ENCODE results near the gene GNPNAT1. TPM values are rescaled to one million over a fixed set of nuclear protein-coding genes. Genes with fewer than 3 reads are reported as not detected.

Gene GNPNAT1
- total and polyA plus RNA-seq, 2 of the 4 experiments (the other 2 are of a cell fraction) = 19.4 to 30.5 TPM

GRCh38 chr14:52797653-52798052, 6.2 kb upstream of the GNPNAT1 start (continued):
- TF ChIP-seq CEBPB (IDR thresholded peaks at IDR 0.05; ENCODE audit: low read depth, low read length) = no peak
- no peak for TF ChIP-seq NFE2L2 (IDR thresholded peaks at IDR 0.05; ENCODE audit: low read depth, low read length)
- TF ChIP-seq CHD1 (IDR thresholded peaks at IDR 0.05; ENCODE audit: low read depth, low read length) = no peak
- TF ChIP-seq FOS (IDR thresholded peaks at IDR 0.05; ENCODE audit: low read depth, low read length) = no peak

GRCh38 chr14:52793061-52793460, 1.7 kb upstream of the GNPNAT1 start:
- no CpG with 5 or more reads among the region's 2 CpGs for WGBS, 2 experiments (ENCODE audit: extremely low coverage in 2 of 2, insufficient read length in 1 of 2)
- TF ChIP-seq MXI1 (IDR thresholded peaks at IDR 0.05; ENCODE audit: borderline replicate concordance, low read depth, low read length) = no peak
- no peak for TF ChIP-seq CHD1 (IDR thresholded peaks at IDR 0.05; ENCODE audit: low read depth, low read length)
- no peak for TF ChIP-seq RAD21 (IDR thresholded peaks at IDR 0.05; ENCODE audit: low read length)
- no peak for TF ChIP-seq FOS (IDR thresholded peaks at IDR 0.05; ENCODE audit: low read depth, low read length)
- TF ChIP-seq, protein P1, sequence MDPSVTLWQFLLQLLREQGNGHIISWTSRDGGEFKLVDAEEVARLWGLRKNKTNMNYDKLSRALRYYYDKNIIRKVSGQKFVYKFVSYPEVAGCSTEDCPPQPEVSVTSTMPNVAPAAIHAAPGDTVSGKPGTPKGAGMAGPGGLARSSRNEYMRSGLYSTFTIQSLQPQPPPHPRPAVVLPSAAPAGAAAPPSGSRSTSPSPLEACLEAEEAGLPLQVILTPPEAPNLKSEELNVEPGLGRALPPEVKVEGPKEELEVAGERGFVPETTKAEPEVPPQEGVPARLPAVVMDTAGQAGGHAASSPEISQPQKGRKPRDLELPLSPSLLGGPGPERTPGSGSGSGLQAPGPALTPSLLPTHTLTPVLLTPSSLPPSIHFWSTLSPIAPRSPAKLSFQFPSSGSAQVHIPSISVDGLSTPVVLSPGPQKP (IDR thresholded peaks at IDR 0.05; ENCODE audit: borderline replicate concordance, low read depth, low read length) = no peak
- no peak for TF ChIP-seq SMC3 (IDR thresholded peaks at IDR 0.05; ENCODE audit: low read depth, low read length)
- TF ChIP-seq MAFK (IDR thresholded peaks at IDR 0.05; ENCODE audit: low read depth, low read length) = no peak; the same call in 1 of the 2 replicates
- TF ChIP-seq POLR2A (IDR thresholded peaks at IDR 0.05; ENCODE audit: low read depth, low read length) = no peak
- TF ChIP-seq RFX5 (IDR thresholded peaks at IDR 0.05; ENCODE audit: low read depth, low read length) = no peak
- no peak for TF ChIP-seq CTCF (conservative IDR thresholded peaks at IDR 0.05; ENCODE audit: low read depth, low read length)
- TF ChIP-seq MAZ (IDR thresholded peaks at IDR 0.05; ENCODE audit: borderline replicate concordance, low read depth, low read length) = no peak
- TF ChIP-seq USF2 (IDR thresholded peaks at IDR 0.05; ENCODE audit: low read depth, low read length) = no peak

More at GRCh38 chr14:52793061-52793460, 1.7 kb upstream of the GNPNAT1 start:
- ChIA-PET CTCF (no interaction called here), POLR2A (ENCODE audit: unreplicated experiment) (no interaction called here)
- no peak overlapping the region; the same call in 1 of the 2 replicates for H4K91ac ChIP-seq (ENCODE audit: insufficient read depth, low read depth, low read length)
- no peak overlapping the region for H3K23ac ChIP-seq (ENCODE audit: low read depth, low read length)
- peak overlapping the region; percentile 2; the same call in 1 of the 2 replicates for H3K4me2 ChIP-seq (ENCODE audit: low read depth, low read length)
- H3K36me3 ChIP-seq (ENCODE audit: control insufficient read depth, insufficient read depth, low read length) = no peaks in the 10 kb centered on the region
- peak overlapping the region; percentile 62 for H2BK20ac ChIP-seq (ENCODE audit: low read depth, low read length)
- no peak overlapping the region for H3K9ac ChIP-seq (ENCODE audit: low read depth, low read length)
- no peak overlapping the region for H2AFZ ChIP-seq (replicated peaks; ENCODE audit: low read length, poor library complexity)
- in situ Hi-C loops (cut with MboI; ENCODE audit: low sequenced_read_pairs) (no loop called here), dilution Hi-C loops (cut with HindIII; ENCODE audit: low sequenced_read_pairs, unreplicated experiment) (no loop called here), intact Hi-C loops (cut with micrococcal nuclease) (no loop called here)
- H3K14ac ChIP-seq (replicated peaks; ENCODE audit: low read depth, low read length) = peak overlapping the region; percentile 50
- no peaks in the 10 kb centered on the region for H3K27me3 ChIP-seq (ENCODE audit: control insufficient read depth, insufficient read depth, low read length)
- peak overlapping the region; percentile 89 for H2BK5ac ChIP-seq (ENCODE audit: low read depth, low read length, poor library complexity, severe bottlenecking)
- 0 out of 2 replicates have a peak overlapping the region, but pooled peaks have one; percentile 18 for H2AK5ac ChIP-seq (ENCODE audit: low read depth, low read length)
- H3K27ac ChIP-seq (ENCODE audit: insufficient read depth, low read length) = no peak overlapping the region
- H2BK120ac ChIP-seq (ENCODE audit: low read depth, low read length) = peak overlapping the region; percentile 90
- H4K20me1 ChIP-seq (ENCODE audit: insufficient read depth, low read length) = peaks cover 7% of the 10 kb centered on the region
- H2BK15ac ChIP-seq (ENCODE audit: low read depth, low read length) = peak overlapping the region; percentile 63; the same call in 1 of the 3 replicates
- BruUV-seq (replicated peaks) = no TSS peak
- DNase-seq (peak; percentile 21), ATAC-seq (ENCODE audit: low read depth) (no peak)
- no peak overlapping the region for H3K4me3 ChIP-seq (ENCODE audit: insufficient read depth, low read depth, low read length)
- H2AK9ac ChIP-seq (replicated peaks; ENCODE audit: low read depth, low read length, poor library complexity) = peak overlapping the region; percentile 29
- no peaks in the 10 kb centered on the region; the same call in 1 of the 2 replicates for H3K4me1 ChIP-seq (ENCODE audit: control insufficient read depth, insufficient read depth, low read length)
- H3K9me3 ChIP-seq (ENCODE audit: control insufficient read depth, insufficient read depth, low read length) = no peaks in the 10 kb centered on the region
- peak overlapping the region; percentile 84 for H3K4ac ChIP-seq (ENCODE audit: low read depth, low read length)
- H4K5ac ChIP-seq (ENCODE audit: low read depth, low read length) = no peak overlapping the region; the same call in 1 of the 2 replicates
- no peak overlapping the region; the same call in 1 of the 2 replicates for H3K18ac ChIP-seq (ENCODE audit: low read depth, low read length)
- H3K9me1 ChIP-seq (ENCODE audit: insufficient read depth, low read length) = peaks cover 6% of the 10 kb centered on the region; the same call in 1 of the 2 replicates
- no peak overlapping the region for H4K8ac ChIP-seq (ENCODE audit: low read depth in 2 of 2, low read length in 2 of 2)
- H3K56ac ChIP-seq (ENCODE audit: extremely low read depth, insufficient read depth, low read length) = peak overlapping the region; percentile 26; the same call in 1 of the 2 replicates
- peaks cover 9 to 37% of the 10 kb centered on the region in 2 experiments; a peak in 3 of 4 replicates for H3K79me1 ChIP-seq (ENCODE audit: low read depth in 1 of 2, low read length in 2 of 2)

Measured in IMR-90 (cell line).